GM15510 (cell line): ENCODE results near the gene NOX3.

Experiments used
- POLR2A ChIP-seq: IDR thresholded peaks from 3 replicates; pipeline ENCODE4 v1.6.1; 2011; ENCODE audit warnings: borderline replicate concordance; ENCODE audit not compliant: insufficient read length; ENCODE audit errors: extremely low read depth

Gene NOX3

DNA sequence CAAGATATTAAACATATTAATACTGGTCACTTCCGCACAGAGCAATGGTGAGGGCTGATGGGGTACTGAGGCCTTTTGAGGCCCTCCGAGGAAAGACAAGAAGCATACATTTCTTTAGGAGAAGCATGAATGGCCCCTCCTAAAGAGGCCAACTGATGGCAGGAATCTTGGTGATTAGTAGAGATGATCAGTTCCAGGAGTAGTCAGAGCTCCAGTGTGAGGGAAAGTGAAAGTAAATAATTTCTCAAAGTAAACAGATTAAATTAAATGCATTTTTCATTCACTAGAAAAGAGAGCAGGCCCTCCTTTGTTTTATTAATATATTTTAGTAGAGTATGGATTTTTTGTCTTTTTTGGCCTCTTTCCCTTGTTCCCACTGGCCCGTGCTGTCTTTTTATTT, 38.2 kb downstream of the NOX3 start:
- no peak for TF ChIP-seq POLR2A

DNA sequence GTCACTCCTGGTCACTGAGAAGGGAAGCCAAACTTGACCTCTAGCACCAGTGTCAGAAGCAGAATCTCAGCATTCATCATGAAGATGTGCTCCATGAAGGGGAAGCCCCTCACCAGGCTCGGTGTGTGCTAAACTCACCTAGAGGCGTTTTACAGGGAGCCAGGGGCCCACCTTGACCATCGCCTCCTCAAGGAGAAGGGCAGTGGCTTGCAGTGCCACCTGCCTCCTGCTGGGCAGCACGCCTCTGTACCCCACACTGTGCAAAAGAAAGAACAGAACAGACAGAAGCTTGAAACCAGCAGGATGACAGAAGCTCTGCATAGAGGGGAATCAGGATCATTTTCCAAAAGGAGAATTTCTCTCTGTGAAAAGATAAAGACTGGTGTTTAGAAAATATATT, 39.7 kb downstream of the NOX3 start:
- TF ChIP-seq POLR2A: no peak

DNA sequence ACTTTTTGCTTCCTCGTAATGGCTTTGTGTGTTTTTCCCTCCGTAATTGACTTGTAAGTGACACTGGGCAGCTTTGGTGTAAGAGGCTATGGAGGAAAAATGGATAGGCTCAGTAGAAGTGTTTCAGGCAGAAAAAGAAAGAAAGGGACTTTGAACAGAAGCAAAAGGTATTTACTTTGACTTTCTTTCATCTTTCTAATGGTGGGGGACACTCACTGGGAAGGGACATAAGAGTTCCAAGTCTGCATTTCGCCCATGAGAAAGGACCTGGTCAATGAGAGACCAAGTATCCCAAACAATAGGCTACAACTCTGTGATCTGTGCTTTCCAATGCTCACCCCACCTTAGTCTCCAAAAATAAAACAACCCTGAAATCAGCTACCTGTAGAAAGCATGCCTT, 41.6 kb downstream of the NOX3 start:
- no peak for TF ChIP-seq POLR2A

DNA sequence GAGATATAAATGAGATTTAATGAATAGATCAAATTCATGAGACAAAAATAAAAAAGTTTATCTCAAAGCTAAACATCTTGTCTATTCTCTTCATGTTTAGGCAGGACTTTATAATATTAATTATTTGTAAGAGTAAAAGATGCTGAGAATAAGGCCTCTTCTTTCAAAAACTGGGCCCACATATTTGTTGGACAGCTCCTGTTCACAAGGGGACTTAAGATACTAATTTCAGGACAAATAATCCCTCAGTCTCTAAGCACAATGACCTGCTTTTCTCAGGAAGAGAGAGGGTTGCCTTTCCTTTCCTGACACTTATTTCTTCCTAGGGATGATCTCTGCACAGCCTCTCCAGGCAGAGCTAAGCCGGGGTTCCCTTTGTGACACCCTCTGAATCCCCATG, 43.3 kb downstream of the NOX3 start:
- TF ChIP-seq POLR2A: no peak

DNA sequence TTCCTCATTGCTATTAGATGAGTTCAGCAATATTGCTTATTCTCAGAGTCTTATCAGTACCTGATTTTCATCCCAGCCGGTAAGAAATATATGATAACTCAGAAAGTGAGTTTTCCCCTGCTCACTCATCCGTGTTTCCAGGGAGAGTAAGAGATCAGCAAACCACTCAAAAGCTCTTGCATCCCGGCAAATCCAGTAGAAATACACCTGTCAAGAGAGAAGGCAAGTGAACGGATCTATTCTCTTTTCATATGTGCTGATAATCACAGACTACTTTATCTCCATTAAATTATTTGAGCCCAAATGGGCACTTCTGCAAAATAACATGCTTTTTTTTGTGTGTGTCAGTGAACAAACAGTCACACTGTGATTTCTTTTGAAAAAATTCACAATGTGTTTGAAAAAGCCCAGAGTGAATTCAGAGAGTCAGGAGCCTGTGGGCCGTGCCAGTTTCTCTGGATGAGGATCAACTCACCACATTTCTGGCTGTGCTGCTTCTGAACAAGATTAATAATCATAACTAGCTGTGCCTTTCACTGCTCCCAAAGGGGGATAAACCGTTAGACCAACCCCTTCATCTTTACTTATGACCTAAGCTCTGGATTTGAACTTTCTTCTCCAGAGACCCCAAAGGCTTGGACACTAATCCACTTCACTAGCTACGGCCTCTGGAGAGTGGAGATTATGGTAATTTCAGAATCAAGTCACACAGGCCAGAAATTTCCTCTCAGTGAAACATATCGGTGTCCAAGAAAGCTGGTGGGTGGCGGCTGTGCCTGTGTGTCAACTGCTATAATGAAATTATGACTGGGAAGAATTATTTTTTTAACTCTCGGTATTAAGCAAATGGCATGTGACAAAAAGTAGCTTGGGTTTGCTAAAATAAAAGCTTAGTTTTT, 44.2 kb downstream of the NOX3 start:
- no peak for TF ChIP-seq POLR2A

DNA sequence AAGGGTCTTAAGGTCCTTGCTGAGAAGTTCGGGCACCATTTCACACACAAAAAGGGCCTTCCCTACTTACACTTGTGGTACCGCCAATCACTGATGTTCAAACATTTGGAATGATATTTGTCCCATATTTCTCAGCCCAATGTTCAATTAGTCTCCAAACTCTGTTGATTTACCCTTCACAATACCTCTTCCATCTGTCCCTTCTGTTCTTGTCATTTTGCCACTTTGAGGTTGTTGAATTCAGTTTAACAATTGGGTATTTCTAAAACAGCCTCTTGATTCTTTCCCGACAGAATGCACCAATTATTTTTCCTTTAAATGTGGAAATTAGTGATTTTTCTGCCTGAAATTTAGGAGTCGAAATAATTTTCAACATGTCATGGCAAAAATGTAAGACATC, 46.2 kb downstream of the NOX3 start:
- TF ChIP-seq POLR2A: no peak

DNA sequence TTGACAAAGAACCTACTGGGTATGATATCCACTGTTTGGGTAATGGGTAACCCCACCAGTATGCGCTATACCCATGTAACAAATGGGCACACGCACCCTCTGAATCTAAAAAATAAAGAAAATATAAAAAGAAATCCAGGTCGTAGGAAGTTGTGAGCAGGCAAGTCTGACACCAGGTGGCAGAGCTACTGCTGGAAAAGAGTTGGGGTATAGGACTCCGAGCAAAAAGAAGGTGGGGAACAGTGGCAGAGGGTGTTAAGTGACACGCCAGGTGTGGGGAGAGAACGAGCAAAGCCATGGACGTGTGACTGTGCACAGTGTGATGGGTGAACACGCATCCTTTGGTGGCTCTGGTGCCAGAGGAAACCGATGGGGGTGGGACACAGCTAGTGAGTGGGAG, 46.7 kb downstream of the NOX3 start:
- no peak for TF ChIP-seq POLR2A

- TF ChIP-seq POLR2A: no peak
These were observed 47.4 kb downstream of the NOX3 start for GRCh38 chr6:155408231-155408630.

GRCh38 chr6:155406801-155407200, 48.8 kb downstream of the NOX3 start:
- TF ChIP-seq POLR2A: no peak

GRCh38 chr6:155404937-155405336, 50.7 kb downstream of the NOX3 start:
- TF ChIP-seq POLR2A: no peak

DNA sequence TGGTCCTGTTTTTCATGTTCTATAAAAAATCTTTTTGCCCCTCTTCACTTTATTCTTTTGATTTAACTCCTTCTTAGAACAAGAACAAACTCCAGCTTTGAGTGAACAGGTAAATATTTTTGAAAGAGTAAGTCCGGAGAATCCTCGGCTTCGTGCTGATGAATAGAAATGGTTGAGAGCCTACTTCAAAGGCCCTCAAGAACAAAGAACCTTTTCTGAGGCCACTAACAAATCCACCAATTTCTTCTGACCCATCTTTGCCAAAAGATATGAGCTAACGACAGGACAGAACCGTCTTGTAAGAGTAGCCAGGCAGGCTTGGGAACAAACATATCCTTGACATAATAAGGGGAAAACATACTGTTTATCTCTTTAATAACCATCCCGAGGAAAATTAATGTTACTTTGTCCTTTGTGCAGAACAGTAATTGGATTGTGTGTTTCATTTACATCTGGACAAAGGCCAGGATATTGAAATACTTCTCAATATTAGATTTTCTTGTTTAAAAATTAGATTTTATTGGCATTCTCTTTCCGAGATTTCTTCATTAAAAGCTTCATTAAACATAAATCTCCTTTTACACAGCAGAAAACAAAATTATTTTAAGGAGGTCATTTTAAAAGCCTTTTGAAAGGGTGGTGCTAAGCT, 52.9 kb downstream of the NOX3 start:
- no peak for TF ChIP-seq POLR2A

DNA sequence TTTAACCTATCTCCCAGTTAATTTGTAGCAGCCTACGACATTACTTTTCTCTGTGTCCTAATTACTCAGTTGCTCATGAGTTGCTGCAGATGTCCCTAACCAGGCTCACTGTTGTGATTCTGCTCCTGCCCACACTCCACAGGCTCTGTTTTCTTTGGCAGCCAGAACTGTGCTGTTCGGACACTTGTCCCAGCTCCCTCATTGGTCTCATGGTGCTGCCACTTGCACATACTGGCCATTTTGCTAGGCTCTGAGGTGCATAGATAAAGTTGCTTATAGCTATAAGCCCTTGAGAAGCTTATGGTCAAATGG, 55.0 kb downstream of the NOX3 start:
- TF ChIP-seq POLR2A: no peak

GRCh38 chr6:155399745-155400653, 55.6 kb downstream of the NOX3 start:
- no peak for TF ChIP-seq POLR2A

DNA sequence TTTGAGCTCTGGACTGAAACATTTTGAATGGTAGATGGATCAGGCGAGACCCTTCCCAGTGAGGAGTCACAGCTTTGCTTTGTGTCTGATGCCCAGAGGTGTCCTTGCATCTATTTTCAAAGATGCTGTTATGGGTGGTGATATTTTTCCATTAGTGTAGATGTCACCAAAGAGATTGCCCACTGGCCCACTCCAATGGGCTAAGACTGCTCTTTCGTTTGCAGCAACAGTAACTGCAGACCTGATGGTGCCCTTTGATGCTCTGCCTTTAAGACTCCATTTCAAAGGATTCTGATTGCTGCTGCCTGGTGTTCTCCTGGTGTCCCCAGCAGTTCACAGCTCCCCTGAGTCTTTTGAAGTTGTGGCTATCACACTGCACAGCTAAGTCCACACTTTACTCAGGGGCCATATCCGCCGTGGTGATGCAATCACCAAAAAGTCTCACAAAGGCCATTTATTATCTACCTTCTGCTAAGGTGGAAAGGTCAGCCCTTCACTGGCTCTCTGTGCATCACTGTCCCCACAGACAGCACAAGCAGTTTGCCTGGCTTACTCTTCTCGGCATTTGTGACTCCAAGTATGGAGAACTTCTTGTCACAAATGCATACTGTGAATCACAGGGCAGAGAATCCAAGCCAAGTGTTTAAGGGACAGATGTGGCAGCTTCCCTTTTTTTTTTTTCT, 56.4 kb downstream of the NOX3 start:
- TF ChIP-seq POLR2A: no peak

DNA sequence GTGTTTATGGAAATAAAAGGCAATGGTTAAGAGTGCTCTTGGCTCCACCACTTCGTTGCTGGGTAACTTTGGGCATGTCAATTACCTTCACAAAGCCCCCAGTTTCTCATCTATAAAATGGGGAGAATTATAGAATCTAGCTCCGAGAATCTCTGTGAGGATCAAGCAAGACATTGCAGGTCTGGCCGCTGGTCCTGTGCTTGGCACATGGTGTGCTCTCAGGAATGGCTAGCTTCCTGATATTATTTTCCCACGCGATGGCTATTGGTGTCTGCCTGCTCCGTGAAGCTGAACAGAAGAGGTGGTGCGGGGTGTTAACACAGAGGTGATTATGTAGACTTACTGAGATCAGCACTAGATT, 57.0 kb downstream of the NOX3 start:
- no peak for TF ChIP-seq POLR2A

DNA sequence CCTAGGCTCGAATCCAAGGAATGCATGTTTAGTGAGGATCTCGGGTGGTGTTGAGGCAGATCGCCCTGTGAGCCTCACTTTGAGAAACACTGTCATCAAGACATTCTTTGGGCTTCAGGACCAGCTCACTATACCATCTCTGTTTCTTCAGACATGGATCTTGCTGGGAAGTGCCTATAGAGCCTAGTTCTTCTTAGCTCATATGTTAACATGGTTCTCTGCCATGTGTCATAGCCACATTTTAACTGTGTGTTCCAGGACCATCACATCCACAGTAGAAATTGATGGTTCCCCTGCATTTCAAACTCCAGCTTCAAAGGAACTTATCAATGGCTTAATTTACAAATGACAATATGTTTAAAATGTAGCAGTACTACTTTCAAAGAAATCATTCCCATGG, 57.4 kb downstream of the NOX3 start:
- TF ChIP-seq POLR2A: no peak

DNA sequence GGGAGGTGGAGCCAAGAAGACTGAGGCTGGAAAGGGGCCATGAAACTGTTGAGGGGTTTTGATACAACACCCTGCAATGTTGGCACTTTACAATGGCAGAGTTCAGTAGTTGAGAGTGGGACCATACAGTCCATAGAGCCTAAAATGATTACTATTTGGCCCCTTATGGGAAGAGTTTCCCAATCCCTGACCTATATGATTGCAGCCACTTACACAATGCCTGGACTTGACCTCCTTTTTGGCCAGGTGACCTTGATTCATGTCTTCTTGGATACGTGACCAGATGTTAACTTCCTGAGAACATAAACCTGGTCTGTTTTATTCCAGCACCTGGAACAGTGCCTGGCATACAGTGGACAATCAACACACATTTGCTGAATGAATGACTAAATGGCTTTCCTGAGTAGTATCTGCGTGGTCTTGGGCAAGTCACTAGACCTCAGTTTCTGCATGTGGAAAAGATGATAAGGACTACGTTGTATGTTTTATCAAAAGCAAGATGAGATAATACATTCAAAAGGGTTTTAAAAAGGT, 58.4 kb downstream of the NOX3 start:
- TF ChIP-seq POLR2A: no peak
